Gastrocnemius medialis (tissue), 4 donors: ENCODE measurements around the gene SLC39A11.

Experiments used
- CTCF ChIP-seq, 5 experiments: fragments of 450-650 bp in 3 of 5; fragments of 200-600 bp in 2 of 5; sonication (generic) in 2 of 5; IDR thresholded peaks in 4 of 5; conservative IDR thresholded peaks in 1 of 5; 1 replicate in 4 of 5; 2 replicates in 1 of 5; pipeline ENCODE4 v1.5.1; 2016 to 2019; ENCODE audit warnings: antibody characterized with exemption in 5 of 5, mild to moderate bottlenecking in 3 of 5, moderate library complexity in 3 of 5
- POLR2A ChIP-seq, 2 donors: fragments of 450-650 bp; IDR thresholded peaks; one replicate each; pipeline ENCODE4 v1.6.1; 2017; ENCODE audit warnings: antibody characterized with exemption in 2 of 2, mild to moderate bottlenecking in 2 of 2, moderate library complexity in 2 of 2

DNA sequence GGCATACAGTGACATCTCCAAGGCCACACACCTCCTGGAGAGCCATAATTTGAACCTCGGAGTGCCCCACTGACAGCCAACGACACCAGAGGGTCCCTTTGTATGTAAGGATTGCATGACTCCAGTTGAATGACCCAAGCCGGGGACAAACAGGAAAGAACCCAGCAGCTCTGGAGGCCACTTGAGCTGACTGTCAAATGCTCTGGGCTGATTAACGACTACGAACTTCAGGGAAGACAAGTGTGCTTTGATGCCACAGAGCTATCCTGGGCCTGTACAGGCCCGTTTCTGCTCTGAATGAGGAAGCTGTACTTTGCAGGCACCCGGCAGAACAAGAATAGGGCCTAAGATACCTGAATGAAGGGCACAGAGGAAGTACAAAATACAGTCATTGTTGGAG lies 404.6 kb downstream of the SLC39A11 start:
- TF ChIP-seq POLR2A (IDR thresholded peaks at IDR 0.05) (no peak), CTCF (IDR thresholded peaks at IDR 0.05 in 4 of 5, conservative IDR thresholded peaks at IDR 0.05 in 1 of 5) (no peak)
